NCI-H1694 treated with DMSO at 0.1 percent for 48 hours (cell line): ENCODE results near the gene MBNL2.

ENCODE experiments used
- DNase-seq: peaks from one replicate; lab custom pipeline; 2025; lab: John Stamatoyannopoulos, UW

MBNL2 gene

GRCh38 chr13:97234236-97234635 lies 12.1 kb downstream of the MBNL2 start:
- no peak for DNase-seq

- no peak for DNase-seq
Observed at GRCh38 chr13:97234742-97235141, 12.6 kb downstream of the MBNL2 start.

- DNase-seq, result no peak
Observed at GRCh38 chr13:97235549-97236231, 13.6 kb downstream of the MBNL2 start.

GRCh38 chr13:97237388-97237787 lies 15.3 kb downstream of the MBNL2 start:
- DNase-seq, result no peak

DNA sequence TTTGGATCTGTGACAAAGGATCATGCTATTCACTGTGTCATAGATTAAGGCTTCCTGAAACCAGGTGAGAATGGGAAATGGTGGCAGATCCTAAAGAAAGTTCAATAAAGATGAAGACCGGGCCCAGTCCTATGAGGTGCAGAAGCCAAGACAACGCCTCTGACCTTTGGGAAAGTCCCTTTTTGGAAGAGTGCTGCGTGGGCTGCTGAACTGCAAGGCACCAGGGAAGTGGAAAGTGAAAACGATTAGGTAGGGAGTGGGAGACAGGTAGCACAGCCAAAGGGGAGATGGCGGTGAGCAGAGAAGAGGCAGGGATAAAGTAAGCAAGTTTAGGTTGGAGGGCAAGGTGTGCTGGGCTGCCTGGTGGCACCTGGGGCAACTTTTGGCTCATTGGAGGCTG lies 16.3 kb downstream of the MBNL2 start:
- DNase-seq, result no peak

GRCh38 chr13:97238883-97239282 lies 16.8 kb downstream of the MBNL2 start:
- DNase-seq, result no peak

GRCh38 chr13:97239306-97239705 lies 17.2 kb downstream of the MBNL2 start:
- DNase-seq, result no peak

- DNase-seq, result no peak
Observed at GRCh38 chr13:97239943-97240787, 18.0 kb downstream of the MBNL2 start.

DNA sequence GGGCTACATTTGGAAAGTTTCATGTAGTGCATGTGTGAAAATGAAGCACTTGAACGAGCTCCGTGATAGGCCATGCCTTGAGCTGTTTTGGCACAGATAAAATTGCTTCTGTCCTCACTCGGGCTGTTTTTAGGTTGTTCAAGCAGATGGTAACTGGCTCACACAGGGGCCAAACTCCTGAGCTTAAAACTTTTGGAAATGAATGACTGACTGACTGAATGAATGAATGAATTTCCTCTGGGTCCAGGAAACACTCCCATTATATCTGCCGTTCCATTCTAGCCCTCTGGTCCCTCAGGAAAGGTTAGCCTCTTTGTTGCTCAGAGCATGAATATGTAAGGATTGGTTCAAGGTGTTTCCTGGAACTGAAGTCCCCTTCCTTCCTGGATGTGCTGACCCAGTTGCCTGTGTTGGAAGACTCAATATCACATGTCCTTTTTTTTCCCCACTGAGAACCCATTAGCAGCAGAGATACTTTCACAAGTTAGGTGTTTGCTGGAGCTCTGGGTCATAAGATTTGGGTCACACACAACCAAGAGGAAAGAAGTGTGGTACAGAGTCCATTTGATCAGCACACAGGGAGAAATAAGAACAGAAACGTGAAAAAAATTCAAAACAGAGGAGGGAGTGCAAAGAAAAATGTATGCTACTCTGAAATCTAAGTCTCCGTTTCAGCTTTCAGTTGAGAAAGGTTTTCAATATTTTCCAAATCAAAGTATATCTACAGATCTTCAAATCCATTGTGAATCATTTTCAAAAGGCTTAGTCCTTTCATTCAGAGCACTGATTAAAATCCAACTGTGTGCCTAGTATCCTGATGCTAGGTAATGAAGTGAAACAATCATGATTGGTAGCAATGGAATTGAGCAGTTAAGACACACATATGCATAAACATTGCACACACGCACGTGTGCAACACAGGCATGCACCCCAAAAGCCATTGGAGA lies 18.9 kb downstream of the MBNL2 start:
- DNase-seq, result no peak

- no peak for DNase-seq
Observed at GRCh38 chr13:97241761-97242160, 19.6 kb downstream of the MBNL2 start.

GRCh38 chr13:97242755-97243497 lies 20.8 kb downstream of the MBNL2 start:
- DNase-seq, result no peak

DNA sequence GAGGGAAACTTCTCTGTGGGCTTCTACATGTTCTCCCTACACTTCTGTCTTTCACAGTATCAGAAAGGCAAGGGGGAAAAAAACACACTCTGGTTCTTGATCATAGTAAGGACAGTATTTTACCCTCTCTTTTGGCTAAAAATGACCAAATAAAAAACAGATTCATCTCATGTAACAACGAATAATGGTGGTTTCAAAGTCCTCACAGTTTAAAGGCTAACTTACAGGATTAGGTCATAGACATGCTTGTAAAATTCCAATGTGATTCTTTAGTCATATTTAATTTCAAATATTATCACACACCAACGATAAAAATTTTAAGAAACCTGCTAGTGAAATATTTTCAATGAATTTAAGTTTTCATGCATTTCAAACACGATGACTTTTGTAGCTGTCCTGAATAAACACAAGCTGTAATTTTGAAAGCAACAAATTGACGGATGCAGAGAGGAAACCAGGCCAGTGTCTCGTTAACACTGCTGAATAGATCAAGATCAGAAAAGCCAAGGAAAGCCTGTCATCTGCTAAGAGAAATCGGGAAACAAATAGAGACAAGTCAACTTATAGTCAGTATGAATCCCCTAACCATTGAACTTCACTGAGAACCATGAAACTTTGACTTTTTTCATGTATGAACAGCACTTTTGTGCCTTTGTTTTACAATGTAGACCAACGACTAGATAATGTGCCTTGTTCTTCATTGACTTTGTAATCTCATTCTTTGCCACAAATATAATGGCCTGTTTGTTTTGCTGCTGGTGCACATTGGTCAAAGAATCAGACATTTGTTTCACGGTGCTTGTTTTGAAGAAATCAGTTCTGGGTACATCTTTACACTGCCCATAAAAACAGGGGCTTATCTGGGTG lies 22.0 kb downstream of the MBNL2 start:
- no peak for DNase-seq

DNA sequence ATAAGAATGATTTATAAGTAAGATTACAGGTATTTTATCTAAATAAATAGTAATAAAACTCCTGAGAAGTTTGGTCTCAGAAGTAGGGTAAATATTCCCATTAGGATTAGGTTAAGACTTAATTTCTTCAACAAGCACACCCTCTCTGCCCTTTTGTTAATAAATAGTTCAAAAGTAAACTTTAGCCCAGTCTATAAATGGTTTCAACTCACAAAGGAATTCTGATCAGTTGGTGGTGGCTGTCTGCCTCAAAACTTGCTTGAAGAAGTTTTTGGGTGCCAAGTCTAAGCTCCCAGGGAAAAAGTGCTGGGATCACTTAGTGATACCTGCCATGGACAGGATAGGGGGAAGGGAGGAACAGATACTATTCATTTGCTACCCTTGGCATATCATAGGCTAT lies 22.9 kb downstream of the MBNL2 start:
- no peak for DNase-seq

DNA sequence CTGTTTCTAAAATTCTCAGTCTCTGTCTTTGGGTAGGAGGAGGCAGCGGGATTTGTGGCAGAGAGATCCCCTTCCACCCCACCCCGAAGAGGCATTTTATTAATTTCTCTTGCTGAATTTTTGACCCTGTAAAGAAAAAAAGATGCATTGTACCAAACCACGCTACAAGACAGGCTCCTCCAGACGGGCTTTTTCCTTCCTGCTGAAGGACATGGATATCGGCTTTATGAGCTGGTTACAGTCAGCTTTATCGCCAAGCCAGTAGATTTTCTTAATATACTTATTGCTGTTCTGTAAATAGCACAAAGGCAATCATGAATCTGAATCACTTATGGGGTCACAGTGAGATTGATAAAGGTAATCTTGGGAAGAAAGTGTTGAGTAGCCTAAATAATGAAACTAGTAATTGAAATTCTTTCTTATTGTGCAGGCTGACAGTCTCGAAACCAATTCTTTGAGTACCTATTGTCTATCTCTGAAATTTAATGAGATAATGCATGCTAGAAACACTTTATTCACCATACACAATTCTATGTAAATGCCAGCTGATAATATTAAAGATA lies 24.5 kb downstream of the MBNL2 start:
- DNase-seq, result no peak

DNA sequence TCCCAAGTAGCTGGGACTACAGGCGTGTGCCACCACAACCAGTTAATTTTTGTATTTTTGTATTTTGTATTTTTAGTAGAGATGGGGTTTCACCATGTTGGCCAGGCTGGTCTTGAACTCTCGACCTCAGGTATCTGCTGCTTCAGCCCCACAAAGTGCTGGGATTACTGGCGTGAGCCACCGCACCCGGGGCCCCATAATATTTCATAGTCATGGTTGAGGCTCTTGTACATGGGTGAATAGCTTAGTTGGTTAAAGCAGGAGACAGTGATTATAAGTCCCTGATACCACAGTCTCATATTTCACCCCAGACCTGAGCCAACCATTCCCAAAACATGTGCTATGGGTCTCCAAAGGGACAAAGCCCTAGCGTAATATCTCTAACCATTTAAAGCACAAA lies 26.1 kb downstream of the MBNL2 start:
- no peak for DNase-seq

- no peak for DNase-seq
Observed at GRCh38 chr13:97249093-97249795, 27.1 kb downstream of the MBNL2 start.

DNA sequence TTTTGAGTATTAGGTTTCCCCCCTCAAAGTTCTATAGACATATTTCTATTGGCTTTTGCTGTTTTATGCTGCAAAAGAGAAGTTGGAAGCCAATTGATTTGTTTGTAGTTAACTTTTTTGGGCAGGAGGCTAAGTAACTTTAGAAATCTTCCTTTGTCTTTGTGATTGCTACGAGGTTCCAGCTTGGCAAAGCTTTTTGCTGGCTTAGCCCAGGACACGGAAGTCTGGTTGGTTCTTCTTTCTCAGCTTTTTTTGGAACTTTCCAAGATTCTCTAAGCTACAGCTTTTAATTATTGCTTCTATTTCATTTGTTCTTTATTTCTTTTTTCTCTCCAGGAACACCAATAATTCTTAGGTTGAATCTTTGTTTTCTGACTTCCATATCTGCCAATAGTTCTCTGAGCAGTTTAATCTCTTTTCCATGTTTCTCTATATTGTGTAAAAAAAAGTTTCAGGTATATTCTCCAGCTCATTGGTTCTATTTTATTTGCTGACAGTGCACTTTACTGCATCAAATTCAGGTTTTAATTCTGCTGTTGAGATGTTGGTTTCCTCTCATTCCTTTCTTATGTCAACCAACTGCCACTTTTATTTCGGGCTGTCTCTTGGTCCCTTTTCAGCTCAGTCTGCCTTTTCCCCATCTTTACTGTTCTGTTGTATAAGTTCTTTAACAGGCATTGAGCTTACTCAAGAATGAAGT lies 27.8 kb downstream of the MBNL2 start:
- no peak for DNase-seq

GRCh38 chr13:97250560-97250959 lies 28.4 kb downstream of the MBNL2 start:
- DNase-seq, result no peak

- no peak for DNase-seq
Observed at GRCh38 chr13:97252735-97253134, 30.6 kb downstream of the MBNL2 start.
